ENCODE data around the gene TMED10.

GRCh38 chr14:75091251-75091650, 85.2 kb downstream of the TMED10 start:
- TF ChIP-seq, protein P1, sequence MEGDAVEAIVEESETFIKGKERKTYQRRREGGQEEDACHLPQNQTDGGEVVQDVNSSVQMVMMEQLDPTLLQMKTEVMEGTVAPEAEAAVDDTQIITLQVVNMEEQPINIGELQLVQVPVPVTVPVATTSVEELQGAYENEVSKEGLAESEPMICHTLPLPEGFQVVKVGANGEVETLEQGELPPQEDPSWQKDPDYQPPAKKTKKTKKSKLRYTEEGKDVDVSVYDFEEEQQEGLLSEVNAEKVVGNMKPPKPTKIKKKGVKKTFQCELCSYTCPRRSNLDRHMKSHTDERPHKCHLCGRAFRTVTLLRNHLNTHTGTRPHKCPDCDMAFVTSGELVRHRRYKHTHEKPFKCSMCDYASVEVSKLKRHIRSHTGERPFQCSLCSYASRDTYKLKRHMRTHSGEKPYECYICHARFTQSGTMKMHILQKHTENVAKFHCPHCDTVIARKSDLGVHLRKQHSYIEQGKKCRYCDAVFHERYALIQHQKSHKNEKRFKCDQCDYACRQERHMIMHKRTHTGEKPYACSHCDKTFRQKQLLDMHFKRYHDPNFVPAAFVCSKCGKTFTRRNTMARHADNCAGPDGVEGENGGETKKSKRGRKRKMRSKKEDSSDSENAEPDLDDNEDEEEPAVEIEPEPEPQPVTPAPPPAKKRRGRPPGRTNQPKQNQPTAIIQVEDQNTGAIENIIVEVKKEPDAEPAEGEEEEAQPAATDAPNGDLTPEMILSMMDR (tag by site-specific recombination; IDR thresholded peaks at IDR 0.05): no peak
- no peak for TF ChIP-seq ZBTB26 (tag by site-specific recombination; optimal IDR thresholded peaks at IDR 0.05)
- TF ChIP-seq ZNF274 (IDR thresholded peaks at IDR 0.05; ENCODE audit: low read length): no peak
- TF ChIP-seq ZNF274 (tag by site-specific recombination; IDR thresholded peaks at IDR 0.05; ENCODE audit: borderline replicate concordance): no peak
